ENCODE data around the gene PPCDC. TPM values are rescaled to one million over a fixed set of nuclear protein-coding genes. Genes with fewer than 3 reads are reported as not detected.

Gene PPCDC, protein sequence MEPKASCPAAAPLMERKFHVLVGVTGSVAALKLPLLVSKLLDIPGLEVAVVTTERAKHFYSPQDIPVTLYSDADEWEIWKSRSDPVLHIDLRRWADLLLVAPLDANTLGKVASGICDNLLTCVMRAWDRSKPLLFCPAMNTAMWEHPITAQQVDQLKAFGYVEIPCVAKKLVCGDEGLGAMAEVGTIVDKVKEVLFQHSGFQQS
- total RNA-seq: 9.5 and 12.7 TPM in 2 replicates

DNA sequence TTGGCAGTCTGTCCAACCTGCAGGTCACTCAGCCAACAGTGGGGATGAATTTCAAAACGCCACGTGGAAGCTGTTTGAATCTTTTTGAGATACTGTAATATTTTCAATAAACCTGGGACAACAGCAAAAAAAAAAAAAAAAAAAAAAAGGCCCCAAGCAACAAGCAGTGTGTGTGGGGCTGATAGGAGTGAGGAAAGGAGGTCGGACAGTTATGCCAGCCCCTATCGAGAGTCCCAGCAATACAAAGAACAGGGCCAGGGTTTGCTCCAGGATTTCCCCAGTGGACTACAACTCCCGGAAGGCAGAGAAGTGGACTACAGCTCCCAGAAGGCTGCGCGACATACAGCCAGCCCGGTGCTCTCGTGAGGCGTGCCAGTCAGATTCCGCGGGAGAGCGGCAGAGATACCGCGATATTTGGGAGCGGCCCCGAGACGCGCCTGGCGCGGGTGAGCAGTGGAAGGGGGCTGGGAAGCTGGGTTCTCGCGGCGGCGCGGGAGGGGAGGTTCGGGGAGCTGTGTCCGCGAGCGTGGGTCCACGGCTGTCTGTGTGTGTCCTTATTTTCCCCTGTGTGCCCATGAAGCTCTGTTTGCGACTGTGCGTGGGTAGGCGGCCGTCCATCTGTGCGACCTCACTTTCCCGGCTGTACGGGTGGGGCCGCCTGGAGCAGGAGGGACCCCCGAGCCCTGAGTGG lies at the start of gene PPCDC:
PPCDC (plus strand) TSS at position 410 of the 691 bp plus-strand sequence. CDS start 4,729 bp downstream, outside the sequence.

DNA sequence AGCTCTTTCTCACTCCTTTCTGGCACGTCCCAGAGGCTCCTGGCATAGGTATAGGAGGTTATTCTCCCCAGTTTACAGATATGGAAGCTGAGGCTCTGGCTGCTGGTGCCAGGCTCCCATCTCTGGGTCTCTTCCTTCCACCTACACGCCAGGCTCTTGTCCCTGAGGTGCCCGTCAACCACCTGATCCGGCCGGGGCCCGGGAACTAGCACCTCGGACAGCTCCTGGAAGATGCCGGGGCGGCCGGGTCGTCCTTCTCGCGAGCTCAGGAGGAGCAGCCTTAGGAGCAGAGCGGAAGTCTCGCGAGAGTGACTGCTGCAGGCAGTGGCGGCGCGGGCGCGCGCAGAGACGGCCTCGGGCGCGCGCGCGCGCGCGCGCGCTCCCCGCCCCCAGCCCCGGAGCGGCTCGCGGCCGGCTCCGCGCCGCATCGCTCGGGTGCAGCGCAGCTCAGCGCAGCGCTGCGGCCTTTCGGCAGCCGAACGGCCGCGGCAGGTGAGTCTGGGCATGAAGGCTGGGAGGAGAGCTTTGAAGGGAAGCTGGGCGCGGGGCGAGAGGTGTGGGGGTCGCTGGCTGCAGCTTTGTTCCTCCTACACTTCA lies 28.1 kb upstream of the PPCDC start, which contains the start of gene SCAMP5:
SCAMP5 (plus strand) TSS at position 382 of the 597 bp plus-strand sequence. CDS start 16,277 bp downstream, outside the sequence.

Small RNAs within 50 kb of the gene (small RNA-seq; reads per million reads assigned to genes)
- gene AC015720.1 (not detected), gene RF00019 (not detected)

Other genes starting within 250 kb of the PPCDC start
- 51.4 and 60.1 TPM in 2 replicates for gene CSK, start 241.5 kb upstream of the PPCDC start, total RNA-seq
- gene LMAN1L, start 210.8 kb upstream of the PPCDC start, total RNA-seq: not detected in 2 replicates
- not detected in 2 replicates for gene CPLX3, start 197.0 kb upstream of the PPCDC start, total RNA-seq
- 36.6 and 40.5 TPM in 2 replicates for gene ULK3, start 180.4 kb upstream of the PPCDC start, total RNA-seq
- 37.0 and 37.2 TPM in 2 replicates for gene SCAMP2, start 150.2 kb upstream of the PPCDC start, total RNA-seq
- gene MPI, start 133.5 kb upstream of the PPCDC start, total RNA-seq: 49.1 and 54.9 TPM in 2 replicates
- 45.1 and 47.2 TPM in 2 replicates for gene FAM219B, start 116.7 kb upstream of the PPCDC start, total RNA-seq
- gene COX5A, start 85.5 kb upstream of the PPCDC start, total RNA-seq: 64.3 and 68.1 TPM in 2 replicates
- 18.3 and 23.2 TPM in 2 replicates for gene RPP25, start 66.8 kb upstream of the PPCDC start, total RNA-seq
- 10.8 and 11.1 TPM in 2 replicates for gene SCAMP5, start 28.0 kb upstream of the PPCDC start, total RNA-seq
- gene C15orf39, start 178.3 kb downstream of the PPCDC start, total RNA-seq: 16.0 and 18.9 TPM in 2 replicates
- gene GOLGA6C, start 234.7 kb downstream of the PPCDC start, total RNA-seq: not detected in 2 replicates

Measured in vein endothelial cell (primary cell).